Liver (tissue), 9 donors: ENCODE results near the gene HIVEP3. TPM values are rescaled to one million over a fixed set of nuclear protein-coding genes. Genes with fewer than 3 reads are reported as not detected.

ENCODE experiments used
- DNase-seq: peaks from one replicate; pipeline ENCODE4 v3.0.0-alpha.2; 2017; ENCODE audit warnings: low spot score
- H3K27ac ChIP-seq, 2 donors: one replicate each; pipeline ENCODE4 v1.7.0; 2013; ENCODE audit warnings: inconsistent platforms in 2 of 2, low read length in 2 of 2, control low read depth in 1 of 2, low read depth in 1 of 2, mild to moderate bottlenecking in 1 of 2
- H3K27me3 ChIP-seq, 4 donors: one replicate each; pipeline versions ENCODE4 v1.6.1 to v1.7.0; 2013; ENCODE audit warnings: low read length in 3 of 4, inconsistent platforms in 1 of 4, mild to moderate bottlenecking in 1 of 4, moderate library complexity in 1 of 4; ENCODE audit not compliant: control insufficient read depth in 4 of 4, insufficient read depth in 4 of 4
- H3K36me3 ChIP-seq, 4 donors: one replicate each; pipeline versions ENCODE4 v1.6.1 to v1.7.0; 2013; ENCODE audit warnings: low read length in 3 of 4, mild to moderate bottlenecking in 3 of 4, low read depth in 1 of 4, moderate library complexity in 1 of 4; ENCODE audit not compliant: control insufficient read depth in 4 of 4, insufficient read depth in 3 of 4
- H3K4me1 ChIP-seq, 4 donors: one replicate each; pipeline versions ENCODE4 v1.6.1 to v1.7.0; 2013; ENCODE audit warnings: low read length in 3 of 4, mild to moderate bottlenecking in 3 of 4, moderate library complexity in 1 of 4; ENCODE audit not compliant: control insufficient read depth in 4 of 4, insufficient read depth in 4 of 4
- H3K4me3 ChIP-seq, 3 donors: one replicate each; pipeline versions ENCODE4 v1.6.1 to v1.7.0; 2013; ENCODE audit warnings: low read length in 3 of 3, control low read depth in 1 of 3, low read depth in 1 of 3, mild to moderate bottlenecking in 1 of 3
- H3K9ac ChIP-seq, 2 donors: one replicate each; pipeline ENCODE4 v1.7.0; 2013; ENCODE audit warnings: low read length in 2 of 2, mild to moderate bottlenecking in 2 of 2, moderate library complexity in 2 of 2, control low read depth in 1 of 2, low read depth in 1 of 2
- H3K9me3 ChIP-seq, 4 donors: one replicate each; pipeline versions ENCODE4 v1.6.1 to v1.7.0; 2013; ENCODE audit warnings: low read length in 3 of 4; ENCODE audit not compliant: control insufficient read depth in 4 of 4
- ATF3 ChIP-seq: IDR thresholded peaks from 2 replicates; pipeline ENCODE4 v1.6.1; 2016; ENCODE audit warnings: antibody characterized with exemption
- EGR1 ChIP-seq, 2 donors: IDR thresholded peaks; 2 replicates each; pipeline ENCODE4 v1.6.1; 2016 to 2018; ENCODE audit warnings: antibody characterized with exemption in 2 of 2, low read depth in 2 of 2
- FOXA2 ChIP-seq: IDR thresholded peaks from 2 replicates; pipeline ENCODE4 v1.6.1; 2016; ENCODE audit warnings: antibody characterized with exemption
- GABPA ChIP-seq, 2 donors: IDR thresholded peaks in 1 of 2; conservative IDR thresholded peaks in 1 of 2; 2 replicates each; pipeline ENCODE4 v1.6.1; 2016; ENCODE audit warnings: antibody characterized with exemption in 2 of 2, mild to moderate bottlenecking in 1 of 2, moderate library complexity in 1 of 2
- HNF4A ChIP-seq, 2 donors: conservative IDR thresholded peaks; 2 replicates each; pipeline ENCODE4 v1.6.1; 2016; ENCODE audit warnings: antibody characterized with exemption in 2 of 2, mild to moderate bottlenecking in 2 of 2
- HNF4G ChIP-seq: IDR thresholded peaks from 2 replicates; pipeline ENCODE4 v1.6.1; 2016; ENCODE audit warnings: antibody characterized with exemption
- MAX ChIP-seq: IDR thresholded peaks from 2 replicates; pipeline ENCODE4 v1.6.1; 2016; ENCODE audit warnings: antibody characterized with exemption
- NR2F2 ChIP-seq: IDR thresholded peaks from 2 replicates; pipeline ENCODE4 v1.6.1; 2016; ENCODE audit warnings: antibody characterized with exemption
- RAD21 ChIP-seq, 2 donors: IDR thresholded peaks; 2 replicates each; pipeline ENCODE4 v1.6.1; 2016; ENCODE audit warnings: antibody characterized with exemption in 2 of 2, mild to moderate bottlenecking in 2 of 2
- REST ChIP-seq: IDR thresholded peaks from 2 replicates; pipeline ENCODE4 v1.6.1; 2016; ENCODE audit warnings: antibody characterized with exemption, mild to moderate bottlenecking
- RXRA ChIP-seq, 2 donors: IDR thresholded peaks; 2 replicates each; pipeline ENCODE4 v1.6.1; 2017 to 2018; ENCODE audit warnings: antibody characterized with exemption in 2 of 2, mild to moderate bottlenecking in 1 of 2
- SP1 ChIP-seq: IDR thresholded peaks from 2 replicates; pipeline ENCODE4 v1.6.1; 2018; ENCODE audit warnings: antibody characterized with exemption, mild to moderate bottlenecking
- TAF1 ChIP-seq: conservative IDR thresholded peaks from 2 replicates; pipeline ENCODE4 v1.6.1; 2016; ENCODE audit warnings: antibody characterized with exemption, mild to moderate bottlenecking
- YY1 ChIP-seq: IDR thresholded peaks from 2 replicates; pipeline ENCODE4 v1.6.1; 2016; ENCODE audit warnings: antibody characterized with exemption, mild to moderate bottlenecking
- WGBS: extraction: QIAGEN DNeasy Blood & Tissue Kit; methylation state at CpG from one replicate; pipeline ENCODE4 v1.1.7; 2013; 5-methylcytosine and 5-hydroxymethylcytosine counted together
- polyA plus RNA-seq, 2 donors: library from polyadenylated mRNA; stranded (reverse) in 1 of 2; unstranded in 1 of 2; fragments of 200-250 nt in 1 of 2; fragments of >200 nt in 1 of 2; fragmentation: Nextera tagmentation in 1 of 2; extraction: Ambion mirVana in 1 of 2; gene quantifications; one replicate each; pipeline versions ENCODE4 v1.2.1 to v1.2.3, GENCODE V29; 2013 to 2015
- total RNA-seq, 2 donors: library from RNA; depleted of rRNA; stranded (reverse); fragments of >200 nt; gene quantifications; one replicate each; pipeline ENCODE4 v1.2.3, GENCODE V29; 2014
- TF ChIP-seq, protein P1 (sequence below): IDR thresholded peaks from 2 replicates; pipeline ENCODE4 v1.6.1; 2016; ENCODE audit warnings: antibody characterized with exemption
- donor health status: healthy.
- donor health status: healthy.
- donor health status: healthy.
- donor health status: healthy.
- donor health status: healthy.

Gene HIVEP3
- total and polyA plus RNA-seq, 4 donors = 0.93 to 1.6 (median 1.4) TPM

GRCh38 chr1:41500781-41501518, 417.8 kb downstream of the HIVEP3 start (continued):
- TF ChIP-seq MAX (no peak), REST (no peak)

- Histone ChIP-seq H3K9ac (no peak overlapping the region), H3K9me3 (no peaks in the 10 kb centered on the region), H3K4me1 (peaks cover 3 to 7% (median 5%) of the 10 kb centered on the region in 4 donors), H3K4me3 (no peak overlapping the region), H3K27ac (no peak overlapping the region), H3K36me3 (no peaks in the 10 kb centered on the region), H3K27me3 (peaks cover 0 to 2% (median 0%) of the 10 kb centered on the region in 4 donors)
- 70% methylated on average over 10 of the region's 10 CpGs for WGBS
- no peak for DNase-seq
- TF ChIP-seq HNF4G (no peak), FOXA2 (no peak), YY1 (no peak), HNF4A (conservative IDR thresholded peaks at IDR 0.05) (no peak), SP1 (no peak)
- TF ChIP-seq, protein P1, sequence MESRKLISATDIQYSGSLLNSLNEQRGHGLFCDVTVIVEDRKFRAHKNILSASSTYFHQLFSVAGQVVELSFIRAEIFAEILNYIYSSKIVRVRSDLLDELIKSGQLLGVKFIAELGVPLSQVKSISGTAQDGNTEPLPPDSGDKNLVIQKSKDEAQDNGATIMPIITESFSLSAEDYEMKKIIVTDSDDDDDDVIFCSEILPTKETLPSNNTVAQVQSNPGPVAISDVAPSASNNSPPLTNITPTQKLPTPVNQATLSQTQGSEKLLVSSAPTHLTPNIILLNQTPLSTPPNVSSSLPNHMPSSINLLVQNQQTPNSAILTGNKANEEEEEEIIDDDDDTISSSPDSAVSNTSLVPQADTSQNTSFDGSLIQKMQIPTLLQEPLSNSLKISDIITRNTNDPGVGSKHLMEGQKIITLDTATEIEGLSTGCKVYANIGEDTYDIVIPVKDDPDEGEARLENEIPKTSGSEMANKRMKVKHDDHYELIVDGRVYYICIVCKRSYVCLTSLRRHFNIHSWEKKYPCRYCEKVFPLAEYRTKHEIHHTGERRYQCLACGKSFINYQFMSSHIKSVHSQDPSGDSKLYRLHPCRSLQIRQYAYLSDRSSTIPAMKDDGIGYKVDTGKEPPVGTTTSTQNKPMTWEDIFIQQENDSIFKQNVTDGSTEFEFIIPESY = no peak
Observed at GRCh38 chr1:41500378-41500777, 418.3 kb downstream of the HIVEP3 start.

GRCh38 chr1:41499591-41499990, 419.1 kb downstream of the HIVEP3 start:
- no peak for DNase-seq
- Histone ChIP-seq H3K9me3 (no peaks in the 10 kb centered on the region), H3K27me3 (peaks cover 0 to 2% (median 0%) of the 10 kb centered on the region in 4 donors), H3K4me3 (no peak overlapping the region), H3K36me3 (no peaks in the 10 kb centered on the region), H3K4me1 (peaks cover 3 to 7% (median 5%) of the 10 kb centered on the region in 4 donors), H3K27ac (no peak overlapping the region), H3K9ac (no peak overlapping the region)
- WGBS = 90% methylated on average over 2 of the region's 2 CpGs
- TF ChIP-seq HNF4G (no peak), RAD21 (IDR thresholded peaks at IDR 0.05) (no peak), NR2F2 (no peak), ATF3 (no peak), HNF4A (conservative IDR thresholded peaks at IDR 0.05) (no peak), YY1 (no peak), MAX (no peak), TAF1 (no peak), FOXA2 (no peak), EGR1 (IDR thresholded peaks at IDR 0.05; ENCODE audit: low read depth in 2 of 2) (no peak), RXRA (IDR thresholded peaks at IDR 0.05) (no peak), REST (no peak), GABPA (IDR thresholded peaks at IDR 0.05 in 1 of 2, conservative IDR thresholded peaks at IDR 0.05 in 1 of 2) (no peak)
- TF ChIP-seq, protein P1 = no peak
